Islet precursor cell (in vitro differentiated cells): ENCODE measurements around the gene LRCH3.

ENCODE experiments used
- DNase-seq: peaks from one replicate; pipeline ENCODE4 v3.0.0-alpha.2; 2018

LRCH3 gene

DNA sequence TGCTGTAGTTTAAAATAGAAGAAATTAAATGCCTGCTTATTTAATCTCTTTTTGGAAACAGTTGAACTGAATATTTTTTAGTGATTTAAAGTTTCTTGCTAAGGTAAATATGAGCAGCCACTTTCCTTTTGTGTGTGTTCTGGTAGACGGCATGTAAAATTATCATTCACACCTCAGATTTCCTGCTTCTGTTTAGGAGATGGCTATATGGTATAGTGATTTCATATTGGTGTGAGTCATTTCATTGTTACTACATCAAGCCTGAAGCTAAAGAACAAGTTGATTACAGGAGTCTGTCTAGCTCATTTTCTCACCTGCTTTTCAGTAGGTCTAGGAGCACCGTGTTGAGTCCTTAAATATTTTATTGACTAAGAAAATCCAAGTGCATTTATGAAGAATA lies 2.2 kb downstream of the LRCH3 start:
- no peak for DNase-seq

DNA sequence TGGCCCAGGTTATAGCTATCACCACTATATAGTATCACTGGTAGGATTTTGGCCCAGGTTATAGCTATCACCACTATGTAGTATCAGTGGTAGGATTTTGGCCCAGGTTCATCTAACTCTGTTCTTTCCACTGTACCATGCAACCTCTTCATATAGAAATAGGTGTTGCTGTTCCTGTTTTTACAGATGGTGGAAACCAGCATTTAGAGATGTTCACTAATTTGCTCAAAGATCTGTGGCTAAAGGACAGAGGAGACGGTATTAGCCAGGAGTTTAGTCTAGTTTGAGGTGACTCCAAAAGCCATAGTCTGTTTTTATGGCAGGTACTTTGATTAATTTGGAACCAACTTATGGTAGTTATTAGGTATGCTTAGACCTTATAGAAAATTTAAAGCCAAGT lies 3.1 kb downstream of the LRCH3 start:
- no peak for DNase-seq

DNA sequence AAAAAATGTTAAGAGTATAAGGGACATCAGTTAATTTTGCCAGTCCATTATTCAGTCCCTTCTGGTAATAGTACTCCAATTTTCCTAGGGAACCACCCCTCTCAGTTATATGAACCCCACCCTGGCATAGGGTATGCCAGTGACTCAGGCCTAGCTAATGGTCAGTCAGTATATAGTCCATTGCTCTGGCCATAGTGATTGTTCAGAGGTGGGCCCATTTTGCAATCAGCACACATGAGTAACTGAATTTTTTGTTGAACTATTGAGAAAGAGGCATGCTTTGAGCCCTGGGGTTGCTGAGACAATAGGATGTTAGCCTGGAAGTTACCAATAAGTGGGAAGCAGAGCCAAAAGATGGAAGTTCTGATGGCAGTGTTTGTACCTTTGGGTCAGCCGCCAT lies 4.1 kb downstream of the LRCH3 start:
- no peak for DNase-seq

DNA sequence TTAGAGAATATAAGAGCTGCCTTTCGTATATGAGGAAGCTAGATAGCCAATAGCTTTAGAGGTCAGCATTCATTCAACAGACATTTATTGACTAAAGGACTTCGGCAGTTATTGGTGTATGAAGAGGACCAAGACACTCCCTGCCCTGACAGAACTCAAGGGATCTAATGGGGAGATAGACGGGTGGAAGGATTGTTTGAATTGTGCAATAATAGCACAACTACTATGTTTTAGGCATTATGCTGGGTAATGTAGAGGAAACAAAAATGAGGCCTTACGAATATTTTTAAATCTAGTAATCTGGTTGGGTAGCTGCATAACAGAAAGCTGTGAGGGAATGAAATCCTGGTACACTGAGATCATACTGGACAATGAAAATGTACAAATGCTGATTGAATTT lies 5.0 kb downstream of the LRCH3 start:
- DNase-seq: no peak

DNA sequence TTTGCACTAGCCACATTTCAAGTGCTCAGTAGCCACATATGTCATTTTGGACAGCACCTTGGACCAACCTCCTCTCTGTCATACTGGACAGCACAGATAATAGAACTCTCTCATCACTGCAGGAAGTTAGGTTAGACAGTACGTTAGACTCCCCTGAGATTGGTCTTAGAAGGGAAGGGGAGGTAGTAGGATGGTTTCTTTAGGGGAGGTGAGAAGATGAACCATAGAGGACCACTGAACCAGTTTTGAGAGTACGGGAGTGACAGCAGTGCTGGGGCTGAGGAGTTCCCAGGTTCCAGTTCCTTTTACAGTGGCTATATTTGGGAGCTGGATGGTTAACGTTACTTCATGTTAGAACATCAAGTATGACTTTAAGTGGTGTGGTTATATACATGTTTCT lies 7.8 kb downstream of the LRCH3 start:
- DNase-seq: no peak

DNA sequence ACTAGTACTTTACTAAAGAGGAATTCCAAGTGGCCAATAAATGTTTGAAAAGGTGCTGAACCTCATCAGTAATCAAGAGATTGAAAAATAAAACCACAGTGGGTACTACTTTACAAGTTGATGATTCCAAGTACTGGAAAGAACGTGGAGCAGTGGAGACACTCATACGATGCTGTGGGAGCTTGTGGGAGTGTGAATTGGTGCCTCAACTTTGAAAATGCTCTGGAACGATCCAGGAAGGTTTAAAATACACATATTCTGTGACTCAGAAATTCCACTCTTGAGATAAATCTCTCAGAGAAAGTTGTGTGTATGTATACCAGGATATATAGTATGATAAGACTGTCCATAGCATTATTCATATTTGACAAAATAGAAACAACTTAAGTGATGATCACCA lies 9.3 kb downstream of the LRCH3 start:
- no peak for DNase-seq

DNA sequence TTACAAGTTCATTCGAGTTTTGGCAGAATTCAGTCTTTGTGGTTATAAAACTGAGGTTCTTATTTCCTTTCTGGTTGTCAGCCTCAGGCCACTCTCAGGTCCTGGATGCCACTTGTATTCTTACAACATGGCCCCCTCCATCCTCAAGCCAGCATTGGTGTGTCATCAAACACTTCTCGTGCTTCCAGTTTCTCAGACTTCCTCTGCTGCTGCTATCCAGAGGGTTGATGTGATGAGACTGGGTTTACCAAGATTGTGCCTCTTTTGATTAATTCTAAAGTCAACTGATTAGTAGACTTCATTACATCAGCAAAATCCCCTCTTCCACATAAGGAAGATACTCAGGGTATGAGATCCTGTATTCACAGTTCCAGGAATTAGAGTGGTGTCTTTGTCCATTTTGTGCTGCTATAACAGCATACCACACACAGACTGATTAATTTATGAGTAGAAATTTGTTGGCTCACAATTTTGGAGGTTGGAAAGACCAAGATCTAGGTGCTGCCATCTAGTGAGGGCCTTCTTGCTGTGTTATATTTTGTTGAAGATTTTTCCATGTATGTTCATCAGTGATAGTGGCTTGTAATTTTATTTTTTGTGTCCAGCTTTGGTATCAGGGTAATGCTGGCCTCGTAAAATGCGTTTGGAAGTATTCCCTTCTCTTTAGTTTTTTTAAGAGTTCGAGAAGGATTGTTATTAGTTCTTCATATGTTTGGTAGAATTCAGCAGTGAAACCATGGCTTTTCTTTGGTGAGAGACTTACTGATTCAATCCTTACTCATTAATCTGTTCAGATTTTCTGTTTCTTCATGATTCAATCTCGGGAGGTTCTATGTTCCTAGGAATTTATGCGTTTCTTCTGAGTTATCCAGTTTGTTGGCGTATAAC lies 11.1 kb downstream of the LRCH3 start:
- DNase-seq: no peak

DNA sequence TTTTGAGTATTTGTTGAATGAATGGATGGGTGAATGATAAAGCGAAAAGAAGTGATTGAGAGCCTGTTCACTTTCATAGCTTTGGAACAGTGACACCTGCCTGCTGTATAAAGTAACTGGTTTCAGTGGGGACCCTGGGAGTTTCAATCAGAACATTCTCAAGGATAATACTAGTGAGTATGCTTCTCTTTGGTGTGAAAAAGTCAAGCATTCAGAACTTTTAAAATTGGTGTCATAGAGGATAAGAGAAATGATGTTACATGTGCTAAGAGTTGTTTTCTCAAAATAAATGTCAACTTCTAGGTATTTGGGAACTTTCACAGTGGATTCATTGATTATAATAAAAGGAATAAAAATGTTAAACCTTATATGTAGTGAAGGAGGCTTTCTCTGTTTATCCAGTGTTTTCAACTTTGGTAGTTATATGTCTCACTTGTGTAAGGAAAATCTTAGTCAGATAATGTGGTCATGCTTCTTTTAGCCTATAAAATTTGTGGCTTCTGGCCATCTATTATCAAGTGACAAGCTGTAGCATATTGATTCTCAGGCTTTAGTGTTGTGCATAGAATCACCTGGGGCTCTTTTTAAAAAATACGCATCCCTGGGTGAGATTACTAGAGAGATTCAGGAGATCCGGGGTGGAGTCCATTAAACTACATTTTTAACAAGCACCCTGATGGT lies 11.9 kb downstream of the LRCH3 start:
- DNase-seq: no peak

DNA sequence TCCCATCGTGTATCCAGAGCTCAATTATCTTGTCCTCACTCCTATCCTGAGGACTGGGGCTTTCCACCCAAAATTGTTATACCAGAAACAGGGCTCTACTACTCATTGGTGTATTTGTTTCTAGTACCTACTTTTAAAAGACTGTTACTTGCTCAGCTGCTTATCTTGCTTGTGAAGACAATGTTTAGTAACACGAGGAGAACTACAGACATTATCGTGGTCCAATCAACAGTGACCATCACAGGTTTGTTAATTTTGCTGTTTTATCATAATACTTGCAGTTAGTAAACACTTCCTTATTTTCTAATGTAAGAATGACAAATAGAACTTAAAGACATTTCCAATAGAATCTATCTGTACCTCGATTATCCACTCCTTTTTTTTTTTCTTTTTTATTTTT lies 13.5 kb downstream of the LRCH3 start:
- DNase-seq: no peak

DNA sequence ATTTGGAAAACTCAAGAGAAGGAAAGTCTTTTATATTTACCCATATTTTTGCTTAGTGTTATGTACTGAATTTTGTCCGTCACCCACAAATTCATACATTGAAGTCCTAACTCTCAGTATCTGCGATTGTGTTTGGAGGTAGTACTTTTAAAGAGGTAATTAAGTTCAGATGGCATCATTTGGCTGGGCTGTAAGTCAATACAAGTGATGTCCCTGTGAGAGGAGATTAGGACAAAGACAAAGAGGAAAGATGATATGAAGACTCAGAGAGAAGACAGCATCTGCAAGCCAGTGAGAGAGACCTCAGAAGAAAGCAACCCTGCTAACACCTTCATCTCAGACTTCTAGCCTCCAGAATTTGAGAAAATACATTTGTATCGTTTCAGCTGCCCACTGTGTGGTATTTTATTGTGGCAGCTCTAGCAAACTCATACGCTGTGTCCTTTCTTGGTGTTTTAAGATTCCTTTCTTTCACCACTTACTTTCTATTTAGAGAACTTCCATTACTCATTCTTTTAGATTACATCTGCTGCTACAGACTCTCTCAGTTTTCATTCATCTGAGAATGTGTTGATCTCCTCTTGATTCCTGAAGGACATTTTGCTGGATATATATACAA lies 17.0 kb downstream of the LRCH3 start:
- DNase-seq: no peak

DNA sequence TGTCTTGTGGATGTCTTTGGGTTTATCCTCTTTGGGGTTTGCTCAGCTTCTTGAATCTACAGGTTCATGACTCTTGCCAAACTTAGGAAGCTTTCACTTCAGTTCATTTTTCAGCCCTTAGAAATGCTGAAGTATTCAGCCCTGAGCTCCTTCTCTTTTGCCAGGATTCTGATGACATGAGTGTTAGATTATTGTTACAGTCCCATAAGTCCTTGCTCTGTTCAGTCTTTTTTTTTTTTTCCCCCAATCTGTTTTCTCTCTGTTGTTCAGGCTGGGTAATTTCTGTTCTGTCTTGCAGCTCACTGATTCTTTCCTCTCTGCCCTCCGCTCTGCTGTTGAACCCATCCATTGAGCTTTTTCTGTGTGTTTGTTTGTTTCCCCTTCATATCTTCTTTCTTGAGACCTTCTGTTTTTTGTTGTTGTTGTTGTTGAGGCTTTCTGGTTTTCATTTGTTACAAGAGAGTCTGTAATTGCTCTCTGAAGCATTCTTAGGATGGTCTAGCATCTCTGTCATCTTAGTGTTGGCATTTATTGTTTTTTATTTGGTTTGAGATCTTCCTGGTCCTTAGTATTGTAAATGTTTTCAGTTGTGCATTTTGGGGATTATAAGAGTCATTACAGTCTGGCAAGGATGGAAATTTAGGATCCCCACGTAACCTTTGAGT lies 18.4 kb downstream of the LRCH3 start:
- no peak for DNase-seq

DNA sequence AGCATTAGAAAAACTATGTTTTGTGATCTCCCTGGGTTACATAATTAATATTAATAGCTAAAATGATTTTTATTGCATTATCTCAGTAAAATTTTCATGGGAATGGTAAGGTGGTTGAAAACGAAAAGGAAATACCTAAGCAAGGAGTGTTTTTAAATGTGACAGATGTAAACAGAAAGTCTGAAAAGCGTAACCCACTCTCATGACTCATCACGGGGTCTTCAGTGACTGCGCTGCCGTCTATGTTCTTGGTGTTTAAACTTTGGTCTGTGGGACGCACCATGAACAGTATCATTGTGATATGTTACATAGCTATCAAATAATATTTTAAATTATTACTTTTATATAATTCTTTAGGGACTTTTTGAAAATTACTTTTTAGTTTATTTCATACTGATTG lies 19.8 kb downstream of the LRCH3 start:
- no peak for DNase-seq

DNA sequence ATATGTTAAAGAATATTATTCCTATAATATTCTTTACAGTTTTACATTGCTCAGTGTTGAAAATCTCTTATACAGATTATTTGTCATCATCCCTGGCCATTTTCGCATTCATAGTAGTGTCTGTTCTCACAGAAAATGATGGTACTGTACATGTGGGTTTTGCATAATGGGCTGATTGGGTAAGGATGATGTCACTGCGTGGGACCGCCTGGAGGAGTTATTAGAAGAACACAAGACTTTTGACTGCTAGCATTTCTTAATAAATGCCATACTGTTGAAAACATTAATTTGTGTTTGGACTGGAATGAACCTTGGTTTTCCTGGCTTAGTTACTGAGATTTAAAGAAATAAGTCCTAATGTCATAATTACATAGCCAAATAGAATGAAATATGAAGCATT lies 20.3 kb downstream of the LRCH3 start:
- no peak for DNase-seq

DNA sequence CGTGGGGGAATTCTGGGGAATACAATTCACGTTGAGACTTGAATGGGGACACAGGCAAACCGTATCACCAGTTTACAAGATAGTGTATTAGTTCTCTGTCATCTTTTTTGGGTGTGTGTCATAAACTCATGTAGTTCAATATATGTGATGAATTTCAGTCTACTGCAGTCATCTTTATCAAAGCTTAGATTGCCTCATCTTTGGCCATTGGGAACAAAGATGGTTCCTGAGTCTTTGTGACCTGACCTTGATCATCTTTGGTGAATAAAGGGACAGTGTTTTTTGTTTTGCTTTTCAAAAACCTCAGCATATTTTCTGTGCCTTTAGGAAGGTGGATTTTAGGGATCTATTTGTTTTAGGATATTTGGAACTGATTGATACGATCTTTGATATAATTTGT lies 23.3 kb downstream of the LRCH3 start:
- DNase-seq: no peak

DNA sequence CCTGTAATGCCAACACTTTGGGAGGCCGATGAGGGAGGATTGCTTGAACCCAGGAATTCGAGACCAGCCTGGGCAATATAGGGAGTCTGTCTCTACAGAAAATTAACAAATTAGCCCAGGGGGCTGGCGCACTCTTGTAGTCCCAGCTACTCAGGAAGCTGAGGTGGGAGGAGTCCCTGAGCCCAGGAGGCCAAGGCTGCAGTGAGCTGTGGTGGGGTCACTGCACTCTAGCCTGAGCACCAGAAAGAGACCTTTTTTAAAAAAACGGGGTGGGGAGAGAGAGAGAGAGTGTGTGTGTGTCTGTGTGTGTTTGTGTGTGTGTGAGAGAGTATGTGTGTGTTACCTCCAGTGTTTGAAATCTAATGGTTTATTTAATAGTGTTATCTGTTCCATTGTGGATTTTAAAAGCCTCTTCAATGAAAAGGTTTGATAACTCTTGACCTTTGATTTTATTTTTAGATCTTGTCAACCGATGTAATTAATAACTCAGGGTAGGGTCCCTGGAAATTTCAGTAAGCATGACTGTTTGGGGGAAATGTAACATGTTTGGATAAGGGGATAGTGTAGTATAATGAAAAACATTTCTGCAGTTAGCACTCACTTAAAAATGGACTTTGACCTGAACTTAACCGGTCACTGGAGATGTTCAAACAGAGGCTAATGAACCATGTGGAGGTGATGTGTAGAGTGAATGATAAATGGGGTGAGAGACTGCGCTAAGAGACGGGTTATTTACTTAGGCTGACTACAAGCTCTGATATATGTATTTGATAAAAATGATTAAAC lies 29.7 kb downstream of the LRCH3 start:
- DNase-seq: no peak

DNA sequence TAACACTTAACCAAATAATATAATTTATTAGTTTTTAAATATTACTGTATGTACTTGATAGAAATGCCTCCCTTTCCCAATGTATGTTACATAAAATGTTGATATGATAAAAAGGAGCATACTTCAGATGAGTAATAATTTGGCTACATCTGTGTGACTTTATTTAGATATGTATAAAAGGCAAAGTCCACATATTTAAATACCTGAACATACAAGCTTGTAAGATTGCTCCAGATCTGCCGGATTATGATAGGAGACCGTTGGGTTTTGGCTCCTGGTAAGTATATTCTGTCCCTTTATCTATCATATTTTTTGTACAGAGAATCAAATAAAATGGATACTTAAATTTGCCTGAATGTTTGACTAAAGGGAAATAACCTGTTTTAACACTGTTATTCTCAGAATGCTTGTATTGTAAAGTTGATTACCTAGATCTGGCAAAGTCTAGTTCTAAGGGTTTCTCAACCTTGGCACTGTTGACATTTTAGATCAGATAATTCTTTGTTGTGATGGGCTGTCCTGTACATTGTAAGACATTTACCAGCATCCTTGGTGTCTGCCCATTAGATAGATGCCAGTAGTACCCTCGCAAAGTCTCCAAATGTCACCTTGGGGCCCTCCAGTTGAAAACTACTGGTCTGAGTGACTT lies 38.5 kb downstream of the LRCH3 start:
- DNase-seq: no peak

DNA sequence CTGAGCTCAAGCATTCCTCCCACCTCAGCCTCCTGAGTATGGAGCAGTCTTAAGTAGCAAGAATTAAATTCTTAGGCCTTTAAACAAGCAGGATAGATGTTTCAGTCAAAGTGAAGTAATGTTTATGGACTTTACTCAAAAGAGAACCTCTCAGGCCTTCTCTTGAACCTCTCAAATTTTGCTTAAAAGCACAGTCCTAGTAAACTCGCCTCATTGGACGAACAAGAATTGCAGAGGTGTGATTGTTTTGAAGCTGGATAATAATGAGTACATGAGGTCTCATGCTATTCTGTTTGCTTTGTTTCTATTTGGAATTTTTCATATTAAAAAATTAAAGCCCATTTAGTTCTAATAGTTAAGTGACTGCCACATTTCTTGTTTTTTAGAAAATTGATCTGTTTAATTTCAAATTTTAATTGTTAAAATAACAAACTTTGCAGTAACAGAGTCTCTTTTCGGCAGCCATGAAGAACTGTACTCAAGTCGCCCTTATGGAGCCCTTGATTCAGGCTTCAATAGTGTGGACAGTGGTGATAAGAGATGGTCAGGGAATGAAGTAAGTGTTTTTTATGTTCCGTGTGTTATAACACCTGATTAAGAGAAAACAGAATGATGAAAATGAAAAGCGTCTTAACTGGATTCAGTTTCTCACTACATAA lies 39.4 kb downstream of the LRCH3 start:
- no peak for DNase-seq

DNA sequence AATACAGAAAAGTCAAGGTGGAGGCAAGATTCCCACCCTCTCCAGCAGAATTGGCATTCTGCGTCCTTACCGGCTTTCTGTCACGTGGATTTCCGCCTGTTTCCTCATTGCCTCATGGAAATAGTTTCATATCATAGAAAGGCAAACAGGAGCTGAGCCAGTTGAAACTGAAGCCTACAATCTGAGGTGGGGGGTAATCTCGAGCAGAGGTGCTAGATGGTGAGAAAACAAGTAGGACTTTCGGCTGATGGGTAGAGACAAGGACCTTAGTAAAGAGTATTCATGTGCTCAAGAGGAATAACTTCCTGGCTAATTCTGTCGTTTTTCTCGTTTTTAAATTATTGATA lies 39.9 kb downstream of the LRCH3 start:
- DNase-seq: no peak

DNA sequence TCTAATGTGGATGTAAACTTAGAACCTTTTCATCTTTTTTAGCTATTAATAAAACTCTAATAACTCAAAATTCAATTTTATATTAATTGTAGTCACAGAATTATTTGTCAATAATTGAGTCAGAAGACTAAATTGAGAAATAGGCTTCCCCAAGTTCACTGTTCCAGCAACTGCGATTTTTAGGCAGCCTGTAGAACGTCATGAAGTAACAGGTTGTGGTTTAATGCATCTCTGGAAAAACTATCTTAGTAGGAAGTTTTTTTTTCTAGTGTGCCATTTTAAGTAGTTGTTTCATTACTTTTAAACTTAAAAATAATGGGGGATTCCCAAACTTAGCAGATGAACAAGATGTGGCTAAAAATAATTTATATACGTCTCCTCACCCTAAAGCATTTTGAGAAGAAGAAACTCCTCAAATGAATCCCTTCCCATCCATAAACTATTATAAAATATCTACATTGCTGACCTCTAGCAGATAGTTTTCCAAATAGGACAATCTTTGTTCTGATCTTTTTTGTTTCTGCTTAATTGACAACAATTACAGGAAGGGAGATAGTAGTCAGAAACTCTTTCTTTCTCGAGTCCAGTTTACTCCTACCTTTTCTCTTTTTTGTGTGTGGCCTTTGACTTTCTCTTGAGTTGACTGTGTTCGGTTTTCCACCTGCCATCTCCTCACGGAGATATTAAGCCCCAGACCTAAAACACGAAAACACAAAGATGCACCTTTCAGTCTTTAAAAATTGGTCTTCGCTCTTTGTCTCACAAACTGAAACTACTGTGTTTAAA lies 43.1 kb downstream of the LRCH3 start:
- no peak for DNase-seq

DNA sequence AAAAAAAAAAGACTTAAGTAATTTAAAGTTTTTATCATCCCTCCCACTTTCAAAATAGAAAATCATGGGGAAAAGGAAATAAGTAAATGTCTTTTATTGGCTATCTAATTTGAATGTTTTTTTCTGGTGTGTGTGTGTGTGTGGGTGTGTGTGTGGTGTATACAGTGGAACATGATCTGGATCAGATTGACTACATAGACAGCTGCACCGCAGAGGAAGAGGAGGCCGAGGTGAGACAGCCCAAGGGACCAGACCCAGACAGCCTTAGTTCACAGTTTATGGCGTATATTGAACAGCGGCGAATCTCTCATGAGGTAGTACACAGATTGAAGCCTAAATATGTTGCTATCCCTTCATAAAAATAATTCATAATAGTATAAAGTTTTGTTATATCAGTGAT lies 44.5 kb downstream of the LRCH3 start:
- DNase-seq: no peak

DNA sequence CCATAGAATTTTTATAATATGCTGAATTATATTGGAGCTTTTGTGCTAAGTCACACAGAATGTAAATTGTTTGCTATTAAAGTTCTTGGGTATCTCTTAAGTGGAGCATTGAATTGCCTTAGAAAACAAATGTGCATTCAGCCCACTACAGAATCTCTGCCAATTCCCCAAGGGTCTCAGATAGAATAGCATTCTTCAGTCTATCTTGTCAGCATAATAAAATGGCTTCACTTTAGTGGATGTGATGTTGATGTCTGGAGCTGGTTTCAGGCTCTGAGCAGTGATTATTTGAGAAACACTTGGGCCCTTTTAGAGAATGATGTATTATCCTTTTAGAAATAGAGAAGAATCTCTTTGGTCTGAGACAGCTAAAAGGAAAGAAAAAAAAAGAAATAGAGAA lies 45.2 kb downstream of the LRCH3 start:
- no peak for DNase-seq
